ENCODE data around the gene ANXA6.
A peak's percentile ranks its signal among the peaks of the same experiment; 100 is the strongest.

The ANXA6 gene

GRCh38 chr5:151168602-151169344 is 11.2 kb upstream of the ANXA6 start:
- Mint-ChIP-seq H3K36me3 (ENCODE audit: low read depth) (no peaks in the 10 kb centered on the region), H3K27me3 (no peaks in the 10 kb centered on the region), H3K27ac (no peak overlapping the region), H3K9me3 (no peaks in the 10 kb centered on the region), H3K4me3 (no peak overlapping the region), H3K4me1 (ENCODE audit: low read depth) (peaks cover 24% of the 10 kb centered on the region)

DNA sequence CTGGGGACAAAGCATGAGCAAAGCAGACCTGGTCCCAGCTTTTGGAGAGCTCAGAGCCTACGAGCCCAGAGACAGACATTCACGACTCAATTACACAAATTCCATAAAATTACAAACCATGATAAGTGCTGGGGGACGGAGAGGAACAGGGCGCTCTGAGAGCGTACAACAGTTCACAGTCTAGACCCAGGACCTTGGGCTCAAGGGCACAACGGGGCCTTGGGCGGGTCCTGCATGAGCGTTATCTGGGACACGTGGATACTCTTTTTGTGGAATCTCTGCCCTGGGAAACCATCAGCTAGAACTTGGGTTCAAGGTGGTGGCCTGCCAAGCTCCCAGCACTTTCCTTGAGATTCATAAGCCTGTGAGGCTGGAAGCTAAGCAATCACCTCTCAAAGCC is 9.4 kb upstream of the ANXA6 start:
- H3K36me3 Mint-ChIP-seq (ENCODE audit: low read depth): no peaks in the 10 kb centered on the region
- no peaks in the 10 kb centered on the region for H3K27me3 Mint-ChIP-seq
- H3K9me3 Mint-ChIP-seq: no peaks in the 10 kb centered on the region
- peaks cover 24% of the 10 kb centered on the region for H3K4me1 Mint-ChIP-seq (ENCODE audit: low read depth)
- no peak overlapping the region for H3K4me3 Mint-ChIP-seq
- H3K27ac Mint-ChIP-seq: no peak overlapping the region

GRCh38 chr5:151164687-151165392 is 7.3 kb upstream of the ANXA6 start:
- Mint-ChIP-seq H3K36me3 (ENCODE audit: low read depth) (no peaks in the 10 kb centered on the region), H3K27me3 (no peaks in the 10 kb centered on the region), H3K4me3 (no peak overlapping the region), H3K9me3 (no peaks in the 10 kb centered on the region), H3K27ac (peak overlapping the region; percentile 19), H3K4me1 (ENCODE audit: low read depth) (peaks cover 22% of the 10 kb centered on the region)

GRCh38 chr5:151162776-151163175 is 5.2 kb upstream of the ANXA6 start:
- H3K9me3 Mint-ChIP-seq: no peaks in the 10 kb centered on the region
- H3K4me3 Mint-ChIP-seq: no peak overlapping the region
- no peaks in the 10 kb centered on the region for H3K27me3 Mint-ChIP-seq
- H3K27ac Mint-ChIP-seq: no peak overlapping the region
- peaks cover 40% of the 10 kb centered on the region for H3K4me1 Mint-ChIP-seq (ENCODE audit: low read depth)
- H3K36me3 Mint-ChIP-seq (ENCODE audit: low read depth): no peaks in the 10 kb centered on the region

DNA sequence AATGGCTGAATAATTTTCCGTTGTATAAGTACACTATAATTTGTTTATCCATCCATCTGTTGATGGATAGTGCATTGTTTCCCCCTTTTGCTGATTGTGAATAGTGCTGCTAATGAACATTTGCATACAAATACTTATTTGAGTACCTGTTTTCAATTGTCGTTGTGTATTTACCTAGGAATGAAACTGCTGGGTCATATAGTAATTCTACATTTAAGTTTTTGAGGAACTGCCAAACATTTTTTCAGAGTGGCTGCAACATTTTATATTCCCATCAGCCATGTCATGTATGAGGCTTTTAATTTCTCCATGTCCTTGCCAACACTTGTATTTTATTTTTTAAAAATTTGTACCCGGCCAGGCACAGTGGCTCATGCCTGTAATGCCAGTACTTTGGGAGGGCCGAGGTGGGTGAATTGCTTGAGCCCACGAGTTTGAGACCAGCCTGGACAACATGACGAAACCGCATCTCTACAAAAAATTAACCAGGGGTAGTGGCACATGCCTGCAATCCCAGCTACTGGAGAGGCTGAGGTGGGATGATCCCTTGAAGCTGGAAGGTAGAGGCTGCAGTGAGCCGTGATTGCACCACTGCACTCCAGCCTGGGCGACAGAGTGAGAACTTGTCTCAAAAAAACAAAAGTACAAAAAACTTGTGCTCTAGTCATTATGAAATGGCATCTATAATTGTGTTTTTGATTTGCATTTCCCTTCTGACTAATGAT is 2.2 kb upstream of the ANXA6 start:
- peak overlapping the region; percentile 4 for H3K27ac Mint-ChIP-seq
- H3K36me3 Mint-ChIP-seq (ENCODE audit: low read depth): peaks cover 12% of the 10 kb centered on the region
- H3K9me3 Mint-ChIP-seq: no peaks in the 10 kb centered on the region
- H3K27me3 Mint-ChIP-seq: no peaks in the 10 kb centered on the region
- H3K4me3 Mint-ChIP-seq: no peak overlapping the region
- H3K4me1 Mint-ChIP-seq (ENCODE audit: low read depth): peaks cover 48% of the 10 kb centered on the region

GRCh38 chr5:151158287-151158661 is 695 bp upstream of the ANXA6 start:
- Mint-ChIP-seq H3K27me3 (no peaks in the 10 kb centered on the region), H3K9me3 (no peaks in the 10 kb centered on the region), H3K36me3 (ENCODE audit: low read depth) (peaks cover 23% of the 10 kb centered on the region), H3K4me1 (ENCODE audit: low read depth) (peaks cover 54% of the 10 kb centered on the region), H3K4me3 (peak overlapping the region; percentile 98), H3K27ac (peak overlapping the region; percentile 83)

DNA sequence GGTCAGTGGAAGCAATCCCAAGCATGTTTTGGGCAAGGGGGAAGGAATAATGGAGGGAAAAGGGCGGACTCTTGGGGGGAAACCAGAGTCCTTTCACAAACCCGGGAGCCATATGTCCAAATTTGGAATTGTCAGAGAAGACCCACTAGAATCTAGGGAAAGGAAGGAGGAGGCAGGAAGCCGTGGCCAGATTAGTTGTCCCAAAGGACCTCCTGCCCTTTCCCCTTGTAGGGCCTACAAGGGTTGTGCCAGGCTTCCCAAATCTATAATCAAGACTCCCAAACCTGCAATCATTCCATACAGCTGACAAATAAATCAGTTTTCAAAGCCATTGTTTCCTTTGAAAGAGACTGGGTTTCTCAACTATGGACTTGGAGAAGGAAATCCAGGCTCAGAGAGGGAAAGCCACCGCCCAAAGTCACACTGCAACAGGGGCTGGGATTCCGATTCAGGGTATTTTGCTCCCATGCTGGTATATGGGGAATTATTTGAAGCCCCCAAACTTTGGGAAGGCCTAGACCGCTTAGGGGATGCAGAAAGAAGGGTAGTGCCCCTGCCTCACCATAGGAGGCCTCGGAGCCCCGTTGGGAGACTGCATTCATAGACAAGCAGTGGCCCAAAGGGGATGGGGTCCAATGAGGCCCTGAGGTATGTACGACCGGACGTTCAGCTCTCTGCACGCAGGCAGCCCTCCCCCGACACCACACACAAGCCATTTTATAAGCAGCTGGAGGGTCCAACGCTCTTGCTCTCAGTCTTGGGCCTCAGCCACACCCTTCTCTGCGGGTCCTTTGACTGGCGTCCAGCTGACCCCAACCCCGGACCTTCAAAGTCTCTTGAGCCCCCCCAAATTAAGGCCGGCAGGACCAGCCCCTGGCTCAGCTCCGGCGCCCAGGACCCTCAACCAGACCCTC is 815 bp downstream of the ANXA6 start:
- H3K36me3 Mint-ChIP-seq (ENCODE audit: low read depth): peaks cover 36% of the 10 kb centered on the region
- H3K4me3 Mint-ChIP-seq: peak overlapping the region; percentile 98
- H3K4me1 Mint-ChIP-seq (ENCODE audit: low read depth): peaks cover 69% of the 10 kb centered on the region
- H3K9me3 Mint-ChIP-seq: no peaks in the 10 kb centered on the region
- H3K27me3 Mint-ChIP-seq: no peaks in the 10 kb centered on the region
- H3K27ac Mint-ChIP-seq: peak overlapping the region; percentile 83

DNA sequence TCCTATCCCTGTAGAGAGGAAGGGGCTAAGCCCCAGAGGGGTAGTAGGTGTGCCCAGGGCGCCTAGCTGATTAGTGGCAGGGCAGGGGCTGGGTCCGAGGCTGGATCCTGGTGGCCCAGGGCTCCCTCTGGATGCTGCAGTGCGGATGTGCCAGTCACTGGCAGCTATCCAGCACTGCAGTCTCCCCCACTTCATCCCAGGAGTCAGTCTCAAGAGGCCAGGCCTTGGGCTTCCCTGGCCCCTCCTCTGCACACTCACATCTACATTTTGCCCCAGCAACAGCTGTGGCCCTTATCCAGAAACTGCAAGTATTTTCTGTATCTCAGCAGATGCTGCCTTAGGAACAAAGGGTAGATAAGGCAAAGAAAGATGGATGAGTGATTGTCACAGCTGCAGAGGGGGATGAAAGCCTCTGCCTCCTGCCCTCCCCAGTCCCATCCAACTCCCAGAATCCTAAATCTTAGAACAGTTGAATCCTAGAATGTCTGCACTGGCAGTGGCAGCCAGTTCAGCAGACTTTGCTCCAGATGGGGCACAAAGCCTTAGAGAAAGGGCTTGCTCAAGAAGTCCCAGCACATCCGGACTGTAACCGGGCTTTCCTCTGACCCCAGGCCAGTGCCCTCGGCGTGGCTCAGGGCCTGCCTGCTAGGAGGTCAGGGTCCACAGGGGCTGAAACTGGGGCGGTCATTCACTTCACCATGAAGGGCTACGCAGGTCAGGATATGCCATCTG is 1.6 kb downstream of the ANXA6 start:
- H3K4me3 Mint-ChIP-seq: peak overlapping the region; percentile 98
- peaks cover 43% of the 10 kb centered on the region for H3K36me3 Mint-ChIP-seq (ENCODE audit: low read depth)
- H3K9me3 Mint-ChIP-seq: no peaks in the 10 kb centered on the region
- H3K27ac Mint-ChIP-seq: peak overlapping the region; percentile 83
- peaks cover 76% of the 10 kb centered on the region for H3K4me1 Mint-ChIP-seq (ENCODE audit: low read depth)
- no peaks in the 10 kb centered on the region for H3K27me3 Mint-ChIP-seq

- Mint-ChIP-seq H3K36me3 (ENCODE audit: low read depth) (peaks cover 46% of the 10 kb centered on the region), H3K9me3 (no peaks in the 10 kb centered on the region), H3K4me3 (peak overlapping the region; percentile 98), H3K4me1 (ENCODE audit: low read depth) (peaks cover 77% of the 10 kb centered on the region), H3K27me3 (no peaks in the 10 kb centered on the region), H3K27ac (peak overlapping the region; percentile 83)
These were observed 2.4 kb downstream of the ANXA6 start for GRCh38 chr5:151154931-151155774.

DNA sequence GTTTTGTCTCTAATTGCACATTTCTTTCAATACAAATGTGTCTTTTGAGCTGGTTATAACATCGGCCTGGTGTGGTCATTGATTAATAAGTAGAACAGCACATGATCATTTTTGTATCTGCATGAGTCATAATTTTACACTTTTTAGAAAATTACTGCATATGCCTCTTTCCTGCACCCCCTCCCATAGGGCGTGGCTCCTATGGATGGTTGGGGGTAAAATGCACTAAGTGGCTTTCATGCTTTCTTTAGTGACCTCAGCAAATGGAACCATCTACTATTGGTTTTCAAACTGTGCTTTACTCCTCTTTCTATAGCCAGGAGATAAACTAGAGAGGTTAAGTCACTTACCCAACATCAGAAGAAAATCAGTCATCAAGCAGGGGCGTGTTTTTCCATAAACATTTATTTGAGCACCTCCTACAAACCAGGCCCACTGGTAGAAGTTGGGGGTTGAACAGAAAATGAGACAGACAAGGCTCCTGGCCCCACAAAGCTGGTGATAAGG is 3.8 kb downstream of the ANXA6 start:
- Mint-ChIP-seq H3K9me3 (no peaks in the 10 kb centered on the region), H3K4me1 (ENCODE audit: low read depth) (peaks cover 79% of the 10 kb centered on the region), H3K27ac (peak overlapping the region; percentile 97), H3K27me3 (no peaks in the 10 kb centered on the region), H3K36me3 (ENCODE audit: low read depth) (peaks cover 52% of the 10 kb centered on the region), H3K4me3 (peak overlapping the region; percentile 98)

DNA sequence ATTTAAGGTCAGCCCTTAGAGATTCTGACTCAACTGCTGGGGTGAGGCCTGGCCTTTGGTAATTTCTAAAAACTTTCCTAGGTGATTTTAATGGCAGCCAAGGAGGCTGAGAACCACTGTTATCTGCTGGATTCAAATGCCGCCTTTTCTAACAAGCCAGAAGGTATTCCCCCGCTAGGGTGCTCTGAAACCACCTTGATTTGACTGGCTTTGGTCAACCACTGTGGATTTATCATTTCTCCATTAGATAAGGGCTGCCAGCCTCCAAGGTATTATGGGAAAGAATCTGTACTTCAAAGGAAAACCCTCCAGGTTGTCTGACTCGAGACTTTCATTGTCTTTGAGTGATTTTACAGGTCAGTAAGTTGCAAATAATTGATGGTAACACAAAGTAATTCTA is 4.3 kb downstream of the ANXA6 start:
- H3K27me3 Mint-ChIP-seq: no peaks in the 10 kb centered on the region
- H3K36me3 Mint-ChIP-seq (ENCODE audit: low read depth): peaks cover 56% of the 10 kb centered on the region
- H3K27ac Mint-ChIP-seq: peak overlapping the region; percentile 97
- H3K4me3 Mint-ChIP-seq: peak overlapping the region; percentile 98
- H3K4me1 Mint-ChIP-seq (ENCODE audit: low read depth): peaks cover 79% of the 10 kb centered on the region
- no peaks in the 10 kb centered on the region for H3K9me3 Mint-ChIP-seq

DNA sequence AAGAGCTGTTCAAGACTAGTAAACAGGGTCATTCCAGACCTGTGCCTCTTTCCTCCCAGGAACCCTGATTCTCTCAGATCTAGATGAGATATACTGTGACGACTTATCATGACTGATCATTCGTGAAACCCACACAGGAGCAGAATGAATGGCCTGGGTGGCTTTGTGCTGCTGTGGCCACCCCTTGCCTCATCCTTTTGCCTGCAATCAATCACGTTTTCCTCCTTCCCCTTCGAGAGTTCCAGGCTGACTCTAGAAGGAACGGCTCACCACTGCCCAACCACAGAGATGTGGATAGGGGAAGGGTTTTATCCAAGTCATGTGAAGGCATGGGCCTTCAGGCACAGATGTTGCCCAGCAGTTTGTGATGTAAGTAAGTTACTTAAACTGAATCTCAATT is 5.8 kb downstream of the ANXA6 start:
- Mint-ChIP-seq H3K9me3 (no peaks in the 10 kb centered on the region), H3K4me1 (ENCODE audit: low read depth) (peaks cover 90% of the 10 kb centered on the region), H3K27me3 (no peaks in the 10 kb centered on the region), H3K36me3 (ENCODE audit: low read depth) (peaks cover 70% of the 10 kb centered on the region), H3K4me3 (peak overlapping the region; percentile 98), H3K27ac (peak overlapping the region; percentile 97)

- Mint-ChIP-seq H3K4me3 (peak overlapping the region; percentile 98), H3K27ac (peak overlapping the region; percentile 97), H3K4me1 (ENCODE audit: low read depth) (peaks cover 93% of the 10 kb centered on the region), H3K27me3 (no peaks in the 10 kb centered on the region), H3K36me3 (ENCODE audit: low read depth) (peaks cover 74% of the 10 kb centered on the region), H3K9me3 (no peaks in the 10 kb centered on the region)
These were observed 6.3 kb downstream of the ANXA6 start for GRCh38 chr5:151151263-151151660.

Measured in stimulated activated naive CD8-positive, alpha-beta T cell treated with anti-CD3 and anti-CD28 coated beads, Interleukin-15, Interleukin-2, amounts not matched to agents 100 ng/mL and 50 ng/mL, for 24 hours (primary cell).